Fibroblast of gingiva (primary cell): Measurements from ENCODE around the gene OSCAR.

Experiments
- DNase-seq: peaks from one replicate; pipeline ENCODE4 v3.0.0-alpha.2; 2011; ENCODE audit warnings: low read depth

OSCAR gene, protein sequence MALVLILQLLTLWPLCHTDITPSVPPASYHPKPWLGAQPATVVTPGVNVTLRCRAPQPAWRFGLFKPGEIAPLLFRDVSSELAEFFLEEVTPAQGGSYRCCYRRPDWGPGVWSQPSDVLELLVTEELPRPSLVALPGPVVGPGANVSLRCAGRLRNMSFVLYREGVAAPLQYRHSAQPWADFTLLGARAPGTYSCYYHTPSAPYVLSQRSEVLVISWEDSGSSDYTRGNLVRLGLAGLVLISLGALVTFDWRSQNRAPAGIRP

DNA sequence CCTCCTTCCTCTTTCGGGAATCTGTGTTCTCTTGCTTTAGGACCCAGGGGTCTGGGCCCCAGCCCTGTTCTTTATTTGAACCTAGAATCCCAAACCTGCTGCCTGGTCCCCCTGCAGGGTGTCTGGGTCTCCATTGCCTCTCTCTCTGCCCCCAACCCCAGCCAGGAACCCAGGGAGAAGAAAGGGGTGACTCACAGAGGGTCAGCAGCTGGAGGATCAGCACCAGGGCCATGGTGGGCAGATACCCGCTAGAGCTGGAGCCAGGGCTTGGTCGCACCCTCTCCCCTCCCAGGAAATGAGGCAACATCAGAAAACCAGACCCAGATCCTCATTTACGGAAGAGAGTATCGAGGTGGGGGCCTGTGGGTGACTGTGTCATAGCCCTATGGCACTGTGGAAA is at the start of gene OSCAR:
Gene OSCAR, minus strand, starts transcription at position 243 of the 400 bp plus-strand sequence. Its CDS starts 11 bp downstream, at position 232.
- no peak for DNase-seq

DNA sequence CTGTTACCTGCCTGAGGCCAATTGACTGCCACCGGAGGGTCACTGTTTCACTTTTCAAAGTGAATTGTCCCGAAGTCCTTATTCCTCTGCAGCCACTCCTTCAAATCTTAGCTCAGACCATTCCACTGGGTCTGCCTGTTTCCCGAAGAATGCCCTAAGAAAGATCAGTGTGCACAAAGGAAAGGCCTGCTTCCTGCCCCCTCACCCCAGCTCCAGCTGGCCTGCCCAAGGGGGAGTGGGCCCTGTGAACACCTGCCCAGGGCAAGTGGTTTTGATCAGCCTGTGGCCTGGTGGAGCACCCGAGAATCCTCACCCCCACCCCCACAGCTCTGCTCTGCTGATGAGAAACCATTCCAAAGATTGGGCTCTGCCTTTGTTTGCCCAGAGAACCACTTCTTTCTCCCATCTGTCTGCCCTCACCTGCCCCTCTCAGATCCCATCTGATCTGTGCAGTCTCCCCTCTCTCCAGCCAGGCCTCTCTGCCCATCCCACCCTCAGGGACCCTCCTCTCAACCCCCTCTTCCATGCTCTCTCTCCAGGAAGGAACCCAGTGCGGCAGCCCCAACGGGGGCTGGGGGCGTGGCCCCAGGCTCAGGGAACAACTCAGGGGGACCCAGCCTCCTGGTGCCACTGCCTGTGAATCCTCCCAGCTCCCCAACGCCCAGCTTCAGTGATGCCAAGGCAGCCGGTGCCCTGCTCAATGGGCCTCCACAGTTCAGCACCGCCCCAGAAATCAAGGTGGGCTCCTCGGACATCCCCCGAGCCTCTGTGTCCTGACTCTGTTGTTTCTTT is 48.6 kb upstream of the OSCAR start:
- no peak for DNase-seq

DNA sequence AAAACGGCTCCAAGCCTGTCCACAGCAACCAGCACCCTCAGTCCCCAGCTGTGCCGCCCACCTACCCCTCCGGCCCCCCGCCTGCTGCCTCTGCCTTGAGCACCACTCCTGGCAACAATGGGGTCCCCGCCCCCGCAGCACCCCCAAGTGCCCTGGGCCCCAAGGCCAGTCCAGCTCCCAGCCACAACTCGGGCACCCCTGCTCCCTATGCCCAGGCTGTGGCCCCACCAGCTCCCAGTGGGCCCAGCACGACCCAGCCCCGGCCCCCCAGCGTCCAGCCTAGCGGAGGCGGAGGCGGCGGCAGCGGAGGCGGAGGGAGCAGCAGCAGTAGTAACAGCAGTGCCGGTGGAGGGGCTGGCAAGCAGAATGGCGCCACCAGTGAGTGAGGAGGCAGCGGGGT is 47.6 kb upstream of the OSCAR start:
- DNase-seq, result no peak

DNA sequence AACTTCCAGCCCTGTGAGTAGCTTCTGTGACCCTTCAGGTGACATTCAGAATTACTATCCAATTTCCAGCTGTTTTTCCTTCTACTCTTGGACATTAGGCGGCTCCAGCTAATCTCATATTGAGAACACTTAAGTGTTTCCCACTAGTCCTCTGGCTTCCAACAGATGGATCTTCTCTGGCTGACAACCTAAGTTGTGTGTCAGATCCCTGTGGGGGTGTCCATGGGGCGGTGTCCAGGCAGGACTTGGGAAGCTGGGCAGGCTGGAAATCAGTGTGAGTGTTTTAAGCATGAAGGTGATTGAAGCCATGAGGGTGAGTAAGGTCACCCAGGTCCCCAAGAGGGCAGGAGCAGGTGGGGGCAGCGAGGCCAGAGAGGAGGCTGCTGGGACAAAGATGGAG is 47.1 kb upstream of the OSCAR start:
- DNase-seq, result no peak

DNA sequence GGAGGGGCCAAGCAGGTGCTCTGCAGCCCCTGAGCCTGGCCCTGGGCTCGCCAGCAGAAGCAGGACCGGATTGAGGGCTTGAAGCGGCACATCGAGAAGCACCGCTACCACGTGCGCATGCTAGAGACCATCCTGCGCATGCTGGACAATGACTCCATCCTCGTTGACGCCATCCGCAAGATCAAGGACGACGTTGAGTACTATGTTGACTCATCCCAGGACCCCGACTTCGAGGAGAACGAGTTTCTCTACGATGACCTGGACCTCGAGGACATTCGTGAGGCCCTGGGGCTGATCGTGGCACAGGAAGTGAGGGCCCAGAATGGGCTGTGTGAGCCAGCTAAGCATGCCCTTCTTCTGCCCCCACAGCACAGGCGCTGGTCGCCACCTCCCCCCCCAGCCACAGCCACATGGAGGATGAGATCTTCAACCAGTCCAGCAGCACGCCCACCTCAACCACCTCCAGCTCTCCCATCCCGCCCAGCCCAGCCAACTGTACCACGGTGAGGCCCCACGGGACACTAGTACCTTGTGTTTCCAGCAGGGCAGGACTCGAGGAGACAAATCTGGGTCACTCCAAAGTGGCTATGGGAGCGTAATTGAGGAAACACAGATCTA is 45.0 kb upstream of the OSCAR start:
- DNase-seq, result no peak

DNA sequence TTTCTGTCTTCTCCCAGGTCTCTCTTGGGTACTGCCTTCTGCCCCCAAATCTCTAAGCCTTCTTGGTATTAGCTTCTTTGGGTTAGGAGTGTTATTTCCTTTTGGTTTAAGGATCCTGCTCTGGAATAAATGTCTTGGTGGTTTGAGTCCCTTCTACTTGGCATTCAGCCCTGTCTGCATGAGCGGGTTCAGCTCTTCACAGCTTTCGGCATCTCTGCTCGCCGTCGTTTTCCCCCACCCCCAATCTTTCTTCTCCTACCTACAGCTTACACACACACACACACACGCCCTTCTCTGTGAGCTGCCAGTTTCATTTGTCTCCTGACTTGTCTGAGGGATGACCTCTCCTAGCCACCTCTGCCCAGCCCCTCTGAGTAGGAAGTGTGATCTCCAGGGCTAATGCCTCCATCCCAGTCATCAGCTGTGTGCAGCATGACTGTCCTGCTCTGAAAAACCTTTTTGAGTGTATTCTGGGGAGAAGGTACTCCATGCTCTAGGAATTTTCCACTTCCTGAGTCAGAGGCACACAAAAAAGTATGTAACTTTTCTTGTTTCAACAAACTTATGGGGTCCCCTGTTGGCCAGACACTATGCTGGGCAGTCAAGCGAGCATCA is 41.7 kb upstream of the OSCAR start:
- DNase-seq, result no peak

DNA sequence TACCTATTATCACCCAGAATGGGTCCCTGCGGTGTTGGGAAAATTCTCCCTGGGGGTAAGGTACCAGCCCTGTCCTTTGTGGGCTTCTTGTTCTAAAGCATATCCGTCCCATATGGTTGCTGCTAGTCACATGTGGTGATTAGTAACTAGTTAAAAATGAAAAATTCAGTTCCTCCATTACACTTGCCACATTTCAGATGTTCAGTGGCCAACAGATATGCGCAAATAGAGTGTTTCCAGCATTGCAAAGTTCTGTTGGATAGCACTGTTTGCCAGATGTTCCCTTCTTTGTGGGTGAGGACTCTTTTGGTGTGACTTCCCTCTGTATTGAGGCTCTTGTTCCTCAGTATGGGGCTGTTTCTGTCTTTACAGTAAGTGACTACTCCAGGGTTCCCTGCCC is 40.8 kb upstream of the OSCAR start:
- DNase-seq, result peak; percentile 57

DNA sequence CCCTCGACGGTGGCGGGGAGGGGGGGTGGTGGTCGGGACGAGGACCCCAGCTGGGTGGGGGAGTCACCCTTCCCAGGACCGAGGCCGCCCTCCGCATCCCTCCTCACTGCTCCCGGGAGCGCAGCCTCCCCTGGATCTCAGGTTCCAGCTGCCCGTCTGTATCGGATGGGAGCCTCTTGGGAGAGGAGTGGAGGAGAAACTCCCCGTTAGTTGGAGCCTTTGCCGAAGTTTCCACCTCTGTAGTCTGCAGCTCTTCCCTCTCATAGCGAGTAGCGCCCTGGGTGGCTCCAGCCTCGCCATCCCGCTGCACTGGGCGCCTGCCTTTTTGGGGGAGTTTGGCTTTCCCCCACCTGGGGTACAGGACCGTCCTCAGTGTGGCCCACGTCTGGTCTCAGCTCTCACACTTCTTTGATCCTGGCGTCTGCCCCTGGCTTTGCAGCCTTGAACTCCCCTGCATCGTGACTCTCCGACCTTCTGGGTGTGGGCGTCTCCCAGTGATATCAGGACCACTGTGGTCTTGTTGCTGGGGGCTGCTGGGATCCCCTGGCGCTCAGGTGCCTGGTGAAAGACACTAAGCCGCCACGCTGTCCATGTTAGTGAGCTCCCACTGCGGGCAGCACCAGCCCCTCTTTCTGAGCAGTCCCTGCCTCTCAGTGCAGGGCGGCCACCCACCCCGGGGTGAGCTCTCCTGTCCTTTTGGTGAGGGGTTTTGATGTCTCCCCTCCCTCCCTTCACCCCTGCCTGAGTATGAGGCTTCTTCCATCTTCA is 38.1 kb upstream of the OSCAR start:
- no peak for DNase-seq

DNA sequence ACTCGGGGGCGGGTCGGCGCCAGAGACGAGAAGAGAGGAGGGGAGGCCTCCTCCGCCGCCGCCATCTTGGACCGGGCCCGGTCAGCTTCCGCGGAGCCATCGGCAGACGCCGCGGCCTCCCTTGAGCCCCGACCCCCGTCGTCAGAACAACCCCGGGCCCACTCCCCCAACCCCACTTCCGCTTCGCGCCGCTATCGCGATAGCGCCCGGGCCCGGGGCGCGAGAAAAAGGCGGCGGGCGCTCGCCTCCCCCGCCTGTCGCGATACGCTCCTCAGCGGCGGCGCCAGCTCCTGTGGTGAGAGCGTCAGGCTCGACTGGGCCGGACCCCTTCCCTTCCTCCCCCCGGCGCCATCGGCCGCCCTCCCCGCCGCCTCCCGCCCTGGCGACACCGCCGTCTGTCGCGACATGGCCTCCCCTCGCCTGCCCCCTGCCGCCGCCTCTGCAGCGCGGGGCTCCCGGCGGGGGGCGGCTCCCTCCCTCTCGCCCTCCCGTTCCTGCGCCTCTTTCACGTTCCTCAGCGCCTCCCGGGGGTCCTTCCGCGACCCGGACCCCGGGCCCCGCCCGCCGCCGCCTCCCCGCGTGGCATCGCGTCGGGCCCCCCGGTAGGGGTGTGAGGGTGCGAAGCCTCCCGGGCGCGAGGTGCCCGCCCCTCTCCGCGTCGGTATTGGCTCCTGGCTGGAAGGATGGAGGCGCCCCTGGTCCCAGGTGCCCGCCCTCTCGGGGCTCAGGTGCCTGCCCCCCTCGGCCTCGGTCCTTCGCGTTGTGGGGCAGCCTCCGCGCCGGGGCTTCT is 37.3 kb upstream of the OSCAR start, which contains the start of gene CNOT3:
Gene CNOT3, plus strand, starts transcription at position 64 of the 790 bp plus-strand sequence. CDS start 5,217 bp downstream, outside the sequence.
- DNase-seq, result no peak

DNA sequence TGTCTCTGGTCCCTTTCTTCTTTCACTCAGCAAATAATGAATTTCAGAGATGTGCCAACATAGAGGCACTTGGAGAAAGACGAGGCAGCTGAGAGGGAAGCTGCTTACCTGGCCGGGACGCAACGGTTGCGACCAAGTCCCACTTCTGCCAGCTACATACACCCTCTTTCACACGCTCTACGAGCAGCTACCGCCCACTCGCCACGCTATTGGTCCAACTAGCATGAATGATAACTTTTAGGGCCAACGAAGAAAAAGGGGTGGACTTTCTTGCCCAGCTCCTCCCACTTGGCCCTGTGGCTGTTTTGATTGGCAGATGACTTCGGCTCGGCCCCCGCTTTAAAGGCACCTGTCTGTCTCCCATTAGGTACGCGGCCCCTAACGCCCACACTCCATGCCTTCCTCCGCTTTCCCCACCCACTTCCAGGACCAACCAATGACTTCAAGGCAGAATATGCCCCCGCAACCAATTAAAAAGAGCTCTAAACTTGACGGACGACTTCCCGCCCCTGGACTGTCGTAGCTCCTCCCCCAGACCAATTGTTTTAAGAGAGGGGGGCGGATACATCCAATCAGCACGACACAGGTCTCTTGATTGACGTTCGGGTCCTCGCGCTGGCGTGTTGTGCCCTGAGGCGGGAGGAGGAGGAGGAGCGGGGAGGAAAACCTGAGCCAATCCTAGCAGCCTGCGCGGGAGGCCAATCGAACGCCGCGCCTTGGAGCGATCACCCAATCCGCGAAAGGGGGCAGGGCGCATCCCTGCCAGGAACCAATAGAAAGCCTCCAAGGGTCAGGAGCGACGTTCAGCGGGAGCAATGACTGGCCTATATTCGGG is 36.5 kb upstream of the OSCAR start:
- peak; percentile 100 for DNase-seq

DNA sequence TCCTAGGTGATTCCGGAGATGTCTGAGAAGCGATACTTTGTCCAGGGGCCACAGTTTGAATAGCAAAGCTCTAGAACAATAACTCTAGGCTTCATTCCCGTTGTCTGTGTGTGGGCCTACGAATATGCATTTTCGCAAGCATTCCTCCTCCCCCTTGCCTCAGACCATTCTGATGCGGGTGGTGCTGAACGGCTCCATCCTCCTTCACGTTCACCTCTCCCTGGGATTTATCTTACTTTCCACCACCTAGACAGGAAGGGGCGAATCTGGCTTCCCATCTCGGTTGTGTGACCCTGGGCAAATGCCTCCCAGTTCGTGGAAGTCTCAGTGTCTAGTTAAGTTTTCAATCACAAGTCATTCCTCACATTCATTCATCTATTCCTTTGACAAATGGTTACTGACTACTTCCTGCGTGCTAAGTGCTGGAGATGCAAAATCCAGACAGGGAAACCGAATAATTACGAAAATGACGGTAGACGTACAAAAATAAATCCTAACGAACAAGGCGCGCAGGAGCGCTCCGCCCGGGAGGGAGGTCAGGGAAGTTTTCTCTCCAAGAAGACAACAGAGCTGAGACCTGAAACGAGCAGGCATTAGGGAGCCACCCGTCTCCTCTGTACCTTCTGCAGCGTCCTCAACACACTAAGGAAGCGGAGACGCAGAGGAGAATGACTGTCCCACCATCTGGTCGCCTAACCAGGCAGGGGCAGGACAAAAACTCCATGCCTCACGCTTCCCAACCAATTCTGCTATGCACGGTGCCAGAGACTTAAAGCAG is 35.7 kb upstream of the OSCAR start:
- no peak for DNase-seq

DNA sequence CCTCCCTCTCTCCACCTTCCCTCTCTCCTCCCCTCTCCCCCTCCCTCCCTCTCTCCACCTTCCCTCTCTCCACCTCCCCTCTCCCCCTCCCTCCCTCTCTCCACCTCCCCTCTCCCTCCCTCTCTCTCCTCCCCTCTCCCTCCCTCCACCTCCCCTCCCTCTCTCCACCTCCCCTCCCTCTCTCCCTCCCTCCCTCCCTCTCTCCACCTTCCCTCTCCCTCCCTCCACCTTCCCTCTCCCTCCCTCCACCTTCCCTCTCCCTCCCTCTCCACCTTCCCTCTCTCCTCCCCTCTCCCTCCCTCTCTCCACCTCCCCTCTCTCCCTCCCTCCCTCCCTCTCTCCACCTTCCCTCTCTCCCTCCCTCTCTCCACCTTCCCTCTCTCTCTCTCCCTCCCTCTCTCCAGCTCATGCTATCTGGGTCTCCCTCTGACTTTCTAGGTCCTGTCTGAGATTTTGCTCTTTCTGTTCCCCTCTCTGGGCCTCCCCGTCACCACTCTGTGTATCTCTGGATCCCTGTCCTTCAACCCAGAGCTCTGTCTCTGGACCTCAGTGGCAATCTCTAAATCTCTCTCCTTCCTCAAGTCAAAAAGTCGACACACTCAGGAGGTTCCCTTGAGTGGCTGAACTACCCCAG is 33.5 kb upstream of the OSCAR start:
- no peak for DNase-seq

DNA sequence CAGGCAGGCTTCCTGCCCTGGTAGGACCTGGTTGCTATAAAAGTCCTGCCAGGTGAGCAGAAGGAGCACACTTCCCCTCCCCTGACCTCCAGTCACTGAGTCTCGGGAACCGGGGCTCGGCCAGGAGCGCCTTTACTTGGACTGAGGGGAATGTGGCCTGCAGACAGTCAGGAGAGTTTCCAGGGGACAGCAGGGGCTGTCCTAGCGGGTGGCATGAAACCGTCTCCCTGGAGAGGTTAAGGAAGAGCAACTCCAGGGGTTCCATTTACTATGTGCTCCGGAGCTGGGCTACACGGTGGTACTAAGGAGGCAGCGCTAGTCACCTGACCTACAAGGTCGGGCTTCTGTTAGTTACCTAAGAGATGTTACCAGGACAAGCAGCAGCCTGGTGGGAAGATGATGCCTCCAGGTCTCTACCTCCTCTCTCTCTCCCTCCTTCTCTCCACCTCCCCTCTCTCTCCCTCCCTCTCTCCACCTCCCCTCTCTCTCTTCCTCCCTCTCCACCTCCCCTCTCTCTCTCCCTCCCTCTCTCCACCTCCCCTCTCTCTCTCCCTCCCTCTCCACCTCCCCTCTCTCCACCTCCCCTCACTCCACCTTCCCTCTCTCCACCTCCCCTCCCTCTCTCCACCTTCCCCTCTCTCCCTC is 32.8 kb upstream of the OSCAR start:
- DNase-seq, result no peak

DNA sequence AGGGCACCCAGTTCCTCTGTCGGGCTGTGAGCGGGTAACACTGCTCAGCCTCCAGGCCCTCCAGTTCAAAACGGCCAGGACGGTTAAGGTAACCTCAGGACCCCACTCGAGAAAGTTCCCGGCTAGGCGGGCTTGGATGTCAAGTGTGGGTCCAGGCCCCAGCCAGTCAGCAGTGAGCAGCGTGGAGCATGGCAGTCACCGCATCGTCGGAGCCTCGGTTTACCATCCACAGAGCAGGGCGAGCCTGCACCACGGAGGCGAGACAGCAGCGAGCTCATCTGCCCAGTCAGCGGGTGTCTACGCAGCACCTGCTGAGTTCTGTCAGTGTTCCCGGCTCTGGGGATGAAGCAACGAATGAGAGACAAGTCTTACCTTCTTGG is 29.0 kb upstream of the OSCAR start:
- no peak for DNase-seq

DNA sequence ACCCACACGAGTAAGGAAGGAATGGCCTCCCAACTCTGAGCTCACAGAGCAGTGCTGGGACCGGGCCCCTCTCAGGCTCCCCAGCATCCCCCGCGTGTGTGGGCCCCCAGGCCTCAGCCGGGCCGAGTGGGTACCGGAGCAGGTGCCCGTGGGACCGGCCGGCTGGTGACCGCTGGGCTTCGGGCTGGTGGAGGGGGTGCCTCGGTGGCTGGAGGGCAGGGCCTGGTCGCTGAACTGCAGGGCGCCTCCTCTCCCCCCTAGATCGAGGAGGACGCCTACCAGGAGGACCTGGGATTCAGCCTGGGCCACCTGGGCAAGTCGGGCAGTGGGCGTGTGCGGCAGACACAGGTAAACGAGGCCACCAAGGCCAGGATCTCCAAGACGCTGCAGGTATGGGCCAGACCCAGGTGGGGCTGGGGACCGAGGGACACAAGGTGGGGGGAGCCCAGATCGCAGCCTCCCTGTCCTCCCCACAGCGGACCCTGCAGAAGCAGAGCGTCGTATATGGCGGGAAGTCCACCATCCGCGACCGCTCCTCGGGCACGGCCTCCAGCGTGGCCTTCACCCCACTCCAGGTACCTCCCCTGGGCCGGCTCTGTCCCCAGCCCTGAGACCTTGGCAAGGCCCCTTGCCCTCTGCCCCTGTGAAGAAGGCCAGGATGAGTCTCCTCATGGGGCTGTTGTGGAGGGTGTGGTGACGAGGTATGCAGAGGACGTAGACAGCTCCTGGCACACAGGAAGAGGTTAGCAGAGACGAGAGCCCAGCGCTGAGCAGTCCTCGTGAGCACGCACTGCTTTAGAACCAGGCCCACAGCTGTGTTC is 28.4 kb upstream of the OSCAR start:
- DNase-seq, result no peak

DNA sequence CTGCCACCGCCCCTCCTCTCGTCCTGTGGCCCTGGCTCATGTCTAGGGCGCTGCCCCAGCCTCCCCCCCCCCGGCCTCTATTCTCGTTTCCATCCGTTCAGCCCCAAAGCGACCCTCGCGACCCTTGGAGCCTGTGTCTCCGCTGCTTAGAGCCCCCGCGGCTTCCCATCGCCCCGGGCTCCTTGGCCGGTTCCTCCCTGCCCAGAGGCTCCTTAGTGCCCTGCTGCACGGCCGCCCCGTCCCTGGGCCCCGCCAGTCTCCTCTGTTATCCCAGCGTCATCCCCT is 27.8 kb upstream of the OSCAR start:
- no peak for DNase-seq

DNA sequence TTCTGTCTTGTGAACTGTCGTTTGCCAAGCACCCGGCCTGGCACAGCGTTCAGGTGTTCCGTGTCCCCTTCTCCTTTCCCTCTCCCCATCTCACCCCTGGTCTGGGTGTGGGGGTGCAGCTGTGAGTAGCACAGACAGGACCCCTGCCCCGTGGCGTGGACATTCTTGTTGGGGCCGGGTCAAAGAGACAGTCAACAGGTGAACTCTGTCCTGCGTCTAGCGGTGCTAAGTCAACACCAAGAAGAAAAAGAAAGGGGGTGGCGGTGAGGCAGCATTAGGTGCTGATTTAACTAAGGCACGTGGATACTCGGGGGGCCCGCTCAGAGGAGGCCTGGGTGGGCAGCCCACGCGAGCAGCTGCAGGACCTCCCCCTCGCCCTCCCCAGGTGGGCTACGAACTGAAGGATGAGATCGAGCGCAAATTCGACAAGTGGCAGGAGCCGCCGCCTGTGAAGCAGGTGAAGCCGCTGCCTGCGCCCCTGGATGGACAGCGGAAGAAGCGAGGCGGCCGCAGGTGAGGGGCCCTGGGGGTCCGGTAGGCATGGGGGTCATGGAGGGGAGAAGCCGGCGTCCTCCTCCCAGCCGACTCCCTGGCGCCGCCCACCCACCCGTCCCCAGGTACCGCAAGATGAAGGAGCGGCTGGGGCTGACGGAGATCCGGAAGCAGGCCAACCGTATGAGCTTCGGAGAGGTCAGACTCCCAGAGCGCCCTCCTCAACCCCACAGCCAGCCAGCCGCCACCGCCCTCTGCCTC is 27.3 kb upstream of the OSCAR start:
- no peak for DNase-seq
